H9 (cell line): ENCODE results near the gene FBXO42. TPM values are rescaled to one million over a fixed set of nuclear protein-coding genes. Genes with fewer than 3 reads are reported as not detected.

Experiments
- DNase-seq: peaks from one replicate; pipeline ENCODE4 v3.0.0-alpha.2; 2017
- H2AFZ ChIP-seq: one replicate; pipeline ENCODE4 v1.6.1; 2013; ENCODE audit warnings: mild to moderate bottlenecking, low read length, control low read depth, moderate library complexity
- H2AK5ac ChIP-seq: 2 replicates; pipeline ENCODE4 v1.6.1; 2013; ENCODE audit warnings: low read length, control low read depth, mixed read lengths; ENCODE audit not compliant: insufficient read length
- H2BK120ac ChIP-seq: one replicate; pipeline ENCODE4 v1.6.1; 2013; ENCODE audit warnings: low read depth, mild to moderate bottlenecking, low read length, control low read depth, inconsistent platforms; ENCODE audit not compliant: poor library complexity, severe bottlenecking
- H2BK12ac ChIP-seq: 2 replicates; pipeline ENCODE4 v1.6.1; 2013; ENCODE audit warnings: low read length, control low read depth, mixed read lengths, low read depth; ENCODE audit not compliant: insufficient read length
- H2BK15ac ChIP-seq: 2 replicates; pipeline ENCODE4 v1.6.1; 2013; ENCODE audit warnings: low read depth, low read length, control low read depth
- H2BK20ac ChIP-seq: one replicate; pipeline ENCODE4 v1.6.1; 2013; ENCODE audit warnings: low read depth, mild to moderate bottlenecking, low read length, control low read depth, inconsistent platforms; ENCODE audit not compliant: poor library complexity, severe bottlenecking
- H2BK5ac ChIP-seq: 2 replicates; pipeline ENCODE4 v1.6.1; 2013; ENCODE audit warnings: low read length, control low read depth, mixed read lengths; ENCODE audit not compliant: insufficient read length
- H3K14ac ChIP-seq: 2 replicates; pipeline ENCODE4 v1.6.1; 2013; ENCODE audit warnings: low read length, control low read depth; ENCODE audit not compliant: insufficient read depth
- H3K18ac ChIP-seq: 2 replicates; pipeline ENCODE4 v1.6.1; 2013; ENCODE audit warnings: low read depth, mild to moderate bottlenecking, mixed read lengths, low read length, control low read depth; ENCODE audit not compliant: insufficient read length
- H3K23ac ChIP-seq: 2 replicates; pipeline ENCODE4 v1.6.1; 2013; ENCODE audit warnings: low read length, control low read depth, mixed read lengths, low read depth; ENCODE audit not compliant: insufficient read length
- H3K23me2 ChIP-seq: 2 replicates; pipeline ENCODE4 v1.6.1; 2013; ENCODE audit warnings: low read depth, mild to moderate bottlenecking, mixed read lengths, low read length, control low read depth; ENCODE audit not compliant: insufficient read length, poor library complexity, severe bottlenecking
- H3K27ac ChIP-seq: 2 replicates; pipeline ENCODE4 v1.5.1; 2013; ENCODE audit warnings: low read length, control low read depth, mixed read lengths, low read depth; ENCODE audit not compliant: insufficient read length
- H3K27me3 ChIP-seq: 2 replicates; pipeline ENCODE4 v1.6.1; 2013; ENCODE audit warnings: low read length, control low read depth, inconsistent platforms; ENCODE audit not compliant: insufficient read depth
- H3K4ac ChIP-seq: 2 replicates; pipeline ENCODE4 v1.6.1; 2013; ENCODE audit warnings: low read depth, mild to moderate bottlenecking, control low read depth, inconsistent platforms, low read length, moderate library complexity
- H3K4me1 ChIP-seq: 2 replicates; pipeline ENCODE4 v1.6.1; 2013; ENCODE audit warnings: low read length, control low read depth, inconsistent platforms; ENCODE audit not compliant: insufficient read depth
- H3K4me2 ChIP-seq: 2 replicates; pipeline ENCODE4 v1.6.1; 2013; ENCODE audit warnings: low read length, control low read depth, mixed read lengths; ENCODE audit not compliant: insufficient read length, insufficient read depth
- H3K56ac ChIP-seq: 2 replicates; pipeline ENCODE4 v1.6.1; 2013; ENCODE audit warnings: low read depth, mild to moderate bottlenecking, mixed read lengths, low read length, control low read depth; ENCODE audit not compliant: insufficient read length
- H3K79me1 ChIP-seq: 2 replicates; pipeline ENCODE4 v1.6.1; 2013; ENCODE audit warnings: low read depth, mild to moderate bottlenecking, moderate library complexity, low read length, control low read depth, inconsistent platforms; ENCODE audit not compliant: insufficient read depth, poor library complexity, severe bottlenecking
- H3K79me2 ChIP-seq: 2 replicates; pipeline ENCODE4 v1.6.1; 2013; ENCODE audit warnings: low read length, control low read depth, inconsistent platforms; ENCODE audit not compliant: insufficient read depth
- H3K9ac ChIP-seq: 2 replicates; pipeline ENCODE4 v1.6.1; 2013; ENCODE audit warnings: low read length, control low read depth, mixed read lengths; ENCODE audit not compliant: insufficient read length; ENCODE audit errors: extremely low read depth
- H3K9me3 ChIP-seq: one replicate; pipeline ENCODE4 v1.6.1; 2013; ENCODE audit warnings: low read depth, low read length, inconsistent platforms; ENCODE audit not compliant: control insufficient read depth
- H3T11ph ChIP-seq: one replicate; pipeline ENCODE4 v1.6.1; 2013; ENCODE audit warnings: mild to moderate bottlenecking, low read length, control low read depth, inconsistent platforms
- H4K20me1 ChIP-seq: one replicate; pipeline ENCODE4 v1.6.1; 2013; ENCODE audit not compliant: control insufficient read depth, insufficient read length, insufficient read depth
- H4K5ac ChIP-seq: 2 replicates; pipeline ENCODE4 v1.6.1; 2013; ENCODE audit warnings: low read depth, mild to moderate bottlenecking, mixed read lengths, low read length, control low read depth; ENCODE audit not compliant: insufficient read length
- H4K8ac ChIP-seq: replicated peaks from 2 replicates; pipeline ENCODE4 v1.6.1; 2013; ENCODE audit warnings: low read length, control low read depth, mixed read lengths, low read depth; ENCODE audit not compliant: insufficient read length
- H4K91ac ChIP-seq: 2 replicates; pipeline ENCODE4 v1.6.1; 2013; ENCODE audit warnings: low read depth, mild to moderate bottlenecking, moderate library complexity, mixed read lengths, low read length, control low read depth; ENCODE audit not compliant: insufficient read length
- H3K27ac Mint-ChIP-seq, 3 experiments: 2 replicates in 2 of 3; 3 replicates in 1 of 3; pipeline ENCODE4 v1.8.0; 2020 to 2021; ENCODE audit warnings: mixed read lengths in 3 of 3, mild to moderate bottlenecking in 1 of 3, moderate library complexity in 1 of 3
- H3K27me3 Mint-ChIP-seq: 2 replicates; pipeline ENCODE4 v1.8.0; 2021; ENCODE audit warnings: low read depth, mild to moderate bottlenecking, moderate library complexity, mixed read lengths
- H3K36me3 Mint-ChIP-seq, 3 experiments: 2 replicates in 2 of 3; 3 replicates in 1 of 3; pipeline ENCODE4 v1.8.0; 2020 to 2021; ENCODE audit warnings: low read depth in 3 of 3, mixed read lengths in 3 of 3; ENCODE audit not compliant: insufficient read depth in 1 of 3
- H3K4me1 Mint-ChIP-seq, 2 experiments: 2 replicates each; pipeline ENCODE4 v1.8.0; 2020; ENCODE audit warnings: mixed read lengths in 2 of 2
- H3K4me3 Mint-ChIP-seq, 2 experiments: 2 replicates in 1 of 2; 3 replicates in 1 of 2; pipeline ENCODE4 v1.8.0; 2020 to 2021; ENCODE audit warnings: mild to moderate bottlenecking in 2 of 2, mixed read lengths in 2 of 2, moderate library complexity in 1 of 2
- H3K9me3 Mint-ChIP-seq, 2 experiments: 2 replicates in 1 of 2; 3 replicates in 1 of 2; pipeline ENCODE4 v1.8.0; 2020; ENCODE audit warnings: mild to moderate bottlenecking in 2 of 2, mixed read lengths in 2 of 2, moderate library complexity in 1 of 2
- CTCF ChIP-seq: fragments of 200-600 bp; sonication (generic); conservative IDR thresholded peaks from 3 replicates; pipeline ENCODE4 v1.8.0; 2021; ENCODE audit warnings: antibody characterized with exemption, mild to moderate bottlenecking
- WGBS: extraction: QIAGEN DNeasy Blood & Tissue Kit; methylation state at CpG from one replicate; pipeline ENCODE4 v1.1.7; 2013; ENCODE audit warnings: missing lambda C conversion rate, low lambda C conversion rate, mixed read lengths; ENCODE audit not compliant: insufficient read length; ENCODE audit errors: extremely low coverage; 5-methylcytosine and 5-hydroxymethylcytosine counted together
- total RNA-seq: library from RNA; stranded (reverse); gene quantifications from 2 replicates; pipeline ENCODE4 v1.2.1, GENCODE V29; 2021

The FBXO42 gene
- total RNA-seq, 1 experiment from 2014 or later = 17.4 TPM

- no peaks in the 10 kb centered on the region for H3K23me2 ChIP-seq
- no peak overlapping the region for H4K8ac ChIP-seq
- Mint-ChIP-seq H3K4me1 (peaks cover 2 to 14% of the 10 kb centered on the region in 2 experiments), H3K36me3 (peaks cover 1 to 33% (median 29%) of the 10 kb centered on the region in 3 experiments; a peak in 6 of 7 replicates), H3K27me3 (no peaks in the 10 kb centered on the region; the same call in 1 of the 2 replicates), H3K27ac (peak overlapping the region in 1 of 3 experiments; percentile 40; a peak in 1 of 7 replicates), H3K9me3 (no peaks in the 10 kb centered on the region), H3K4me3 (no peak overlapping the region)
- no peaks in the 10 kb centered on the region for H3K9me3 ChIP-seq
- no peak overlapping the region for H2AK5ac ChIP-seq
- no peak overlapping the region for H2BK12ac ChIP-seq
- no peaks in the 10 kb centered on the region for H4K20me1 ChIP-seq
- peaks cover 4% of the 10 kb centered on the region; the same call in 1 of the 2 replicates for H3K4me1 ChIP-seq
- no peak overlapping the region for H2AFZ ChIP-seq
- no peaks in the 10 kb centered on the region for H3K79me1 ChIP-seq
- no peak overlapping the region for H3T11ph ChIP-seq
- no peak overlapping the region for H3K27ac ChIP-seq
- H3K27me3 ChIP-seq = no peaks in the 10 kb centered on the region
- no peak overlapping the region for H3K56ac ChIP-seq
- no peaks in the 10 kb centered on the region for H3K79me2 ChIP-seq
- no peak overlapping the region for H3K14ac ChIP-seq
- H3K18ac ChIP-seq = no peak overlapping the region
- WGBS = no CpG with 5 or more reads among the region's 3 CpGs
- no peak overlapping the region for H3K23ac ChIP-seq
- no peak for TF ChIP-seq CTCF
- H2BK5ac ChIP-seq = no peak overlapping the region
- DNase-seq = no peak
- no peak overlapping the region for H3K9ac ChIP-seq
- no peak overlapping the region for H3K4me2 ChIP-seq
- H2BK15ac ChIP-seq = no peak overlapping the region
- H4K91ac ChIP-seq = no peak overlapping the region
- H3K4ac ChIP-seq = no peak overlapping the region
- no peak overlapping the region for H2BK120ac ChIP-seq
- no peak overlapping the region for H4K5ac ChIP-seq
- no peak overlapping the region for H2BK20ac ChIP-seq
These were observed 57.8 kb downstream of the FBXO42 start for GRCh38 chr1:16294219-16295212.
